ENCODE data around the gene PRDM7.

DNA sequence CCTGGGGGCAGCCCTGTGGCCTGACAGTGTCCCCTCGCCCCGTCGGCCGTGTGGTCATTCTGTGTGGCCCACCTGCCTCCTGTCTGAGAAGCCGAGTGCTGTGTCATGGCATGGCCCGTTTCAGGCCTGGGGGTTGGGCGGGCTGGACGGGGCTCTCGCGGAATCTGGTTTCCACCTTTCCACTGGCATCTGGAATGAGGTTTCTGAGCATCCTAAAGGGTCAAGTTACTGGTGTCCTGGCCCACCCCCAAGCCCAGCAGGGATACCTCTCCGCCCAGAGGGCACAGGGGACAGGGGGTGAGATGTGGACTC is 65.7 kb downstream of the PRDM7 start:
- TF ChIP-seq CTCF (conservative IDR thresholded peaks at IDR 0.05) (no peak), ZFX (IDR thresholded peaks at IDR 0.05) (no peak)

All from C4-2B (cell line).